ENCODE results near the gene GPR141. TPM values are rescaled to one million over a fixed set of nuclear protein-coding genes. Genes with fewer than 3 reads are reported as not detected.

Gene GPR141
- total and polyA plus RNA-seq, 2 donors (not counting 3 experiments of a cell fraction or from before 2014, with no cell fraction given): not detected

DNA sequence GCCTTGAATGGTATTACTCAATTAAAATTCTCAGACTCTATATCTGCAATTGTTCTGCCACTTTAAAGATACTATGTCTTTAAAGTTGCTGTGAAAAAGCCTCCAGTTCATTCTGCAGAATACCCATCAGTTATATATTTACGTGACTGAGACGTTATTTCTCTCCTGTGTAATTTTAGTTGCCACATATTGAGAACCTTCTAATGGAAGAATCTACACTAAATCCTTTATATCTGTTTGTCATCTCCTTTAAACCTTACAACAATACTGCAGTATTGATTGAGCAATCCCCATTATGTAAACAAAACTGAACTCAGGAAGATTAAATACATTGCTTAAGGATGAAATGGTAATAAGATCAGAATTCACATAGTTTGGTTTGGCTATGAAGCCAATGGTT lies 30.0 kb downstream of the GPR141 start:
- intact Hi-C loops (cut with micrococcal nuclease): no loop called here
- Histone ChIP-seq H3K36me3 (ENCODE audit: control insufficient read depth in 2 of 2, extremely low read depth in 1 of 2, insufficient read depth in 2 of 2, low read length in 2 of 2) (no peaks in the 10 kb centered on the region), H3K4me1 (ENCODE audit: control insufficient read depth, extremely low read depth, insufficient read depth, low read length) (no peaks in the 10 kb centered on the region), H3K9ac (replicated peaks; ENCODE audit: extremely low read depth, insufficient read depth, low read length) (no peak overlapping the region), H3K4me3 (replicated peaks in 1 of 3; ENCODE audit: insufficient read depth in 1 of 3, low read depth in 1 of 3, low read length in 3 of 3) (no peak overlapping the region), H3K9me3 (replicated peaks; ENCODE audit: control insufficient read depth, insufficient read depth, low read length) (no peaks in the 10 kb centered on the region), H3K79me2 (ENCODE audit: control insufficient read depth, insufficient read depth, low read length) (no peaks in the 10 kb centered on the region), H3K27me3 (ENCODE audit: control insufficient read depth in 2 of 2, insufficient read depth in 2 of 2, low read length in 2 of 2) (no peaks in the 10 kb centered on the region), H2AFZ (ENCODE audit: low read depth, low read length) (no peak overlapping the region), H3K27ac (ENCODE audit: insufficient read depth, low read depth, low read length) (no peak overlapping the region), H3K4me2 (ENCODE audit: insufficient read depth, low read length) (no peak overlapping the region), H4K20me1 (replicated peaks; ENCODE audit: control insufficient read depth, extremely low read depth, insufficient read depth, low read length) (no peaks in the 10 kb centered on the region), H3K9me1 (replicated peaks; ENCODE audit: control insufficient read depth, extremely low read depth, insufficient read depth, low read length) (no peaks in the 10 kb centered on the region)
- CTCF ChIA-PET: no interaction called here
- DNase-seq (ENCODE audit: low read depth, low spot score) (no peak), FAIRE-seq (no peak)
- TF ChIP-seq POLR2A (IDR thresholded peaks at IDR 0.05; ENCODE audit: low read depth, low read length): no peak
- TF ChIP-seq, protein P1, sequence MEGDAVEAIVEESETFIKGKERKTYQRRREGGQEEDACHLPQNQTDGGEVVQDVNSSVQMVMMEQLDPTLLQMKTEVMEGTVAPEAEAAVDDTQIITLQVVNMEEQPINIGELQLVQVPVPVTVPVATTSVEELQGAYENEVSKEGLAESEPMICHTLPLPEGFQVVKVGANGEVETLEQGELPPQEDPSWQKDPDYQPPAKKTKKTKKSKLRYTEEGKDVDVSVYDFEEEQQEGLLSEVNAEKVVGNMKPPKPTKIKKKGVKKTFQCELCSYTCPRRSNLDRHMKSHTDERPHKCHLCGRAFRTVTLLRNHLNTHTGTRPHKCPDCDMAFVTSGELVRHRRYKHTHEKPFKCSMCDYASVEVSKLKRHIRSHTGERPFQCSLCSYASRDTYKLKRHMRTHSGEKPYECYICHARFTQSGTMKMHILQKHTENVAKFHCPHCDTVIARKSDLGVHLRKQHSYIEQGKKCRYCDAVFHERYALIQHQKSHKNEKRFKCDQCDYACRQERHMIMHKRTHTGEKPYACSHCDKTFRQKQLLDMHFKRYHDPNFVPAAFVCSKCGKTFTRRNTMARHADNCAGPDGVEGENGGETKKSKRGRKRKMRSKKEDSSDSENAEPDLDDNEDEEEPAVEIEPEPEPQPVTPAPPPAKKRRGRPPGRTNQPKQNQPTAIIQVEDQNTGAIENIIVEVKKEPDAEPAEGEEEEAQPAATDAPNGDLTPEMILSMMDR (IDR thresholded peaks at IDR 0.05; ENCODE audit: extremely low read depth in 1 of 2, insufficient read depth in 1 of 2, low read depth in 1 of 2, low read length in 2 of 2): no peak
- TF ChIP-seq MYC (IDR thresholded peaks at IDR 0.05; ENCODE audit: low read depth, low read length): no peak
- no peak for TF ChIP-seq JUN (IDR thresholded peaks at IDR 0.05; ENCODE audit: borderline replicate concordance, insufficient read depth, insufficient read length, low read depth)
- TF ChIP-seq, protein P2, sequence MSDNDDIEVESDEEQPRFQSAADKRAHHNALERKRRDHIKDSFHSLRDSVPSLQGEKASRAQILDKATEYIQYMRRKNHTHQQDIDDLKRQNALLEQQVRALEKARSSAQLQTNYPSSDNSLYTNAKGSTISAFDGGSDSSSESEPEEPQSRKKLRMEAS (IDR thresholded peaks at IDR 0.05; ENCODE audit: insufficient read depth, insufficient read length): no peak
- no peak for TF ChIP-seq POLR2AphosphoS5 (IDR thresholded peaks at IDR 0.05; ENCODE audit: insufficient read depth, low read depth, low read length)
- no peak for TF ChIP-seq GATA2 (IDR thresholded peaks at IDR 0.05; ENCODE audit: insufficient read depth, insufficient read length, low read depth, low read length)
- TF ChIP-seq EZH2 (IDR thresholded peaks at IDR 0.05; ENCODE audit: borderline replicate concordance, low read depth, low read length, severe bottlenecking): no peak
- dilution Hi-C loops (cut with MboI; ENCODE audit: extremely low pct_ligation_motif_present, low sequenced_read_pairs): no loop called here
- POLR2A ChIA-PET: no interaction called here
- no TSS peak for BruUV-seq (replicated peaks)
